NB4 (cell line): ENCODE data around the gene TTR.

Experiments
- CTCF ChIP-seq: IDR thresholded peaks from one replicate; pipeline ENCODE4 v1.5.1; 2012; ENCODE audit warnings: low read depth, low read length
- MAX ChIP-seq: IDR thresholded peaks from 2 replicates; pipeline ENCODE4 v1.6.1; 2011; ENCODE audit warnings: low read depth, low read length
- POLR2A ChIP-seq: IDR thresholded peaks from 2 replicates; pipeline ENCODE4 v1.6.1; 2011; ENCODE audit warnings: mild to moderate bottlenecking; ENCODE audit not compliant: insufficient read length; ENCODE audit errors: extremely low read depth

- no peak for TF ChIP-seq CTCF
- TF ChIP-seq POLR2A: no peak
- TF ChIP-seq MAX: no peak
Observed at GRCh38 chr18:31558567-31558966, 33.1 kb upstream of the TTR start.
